Fibroblast of mammary gland (primary cell): ENCODE data around the gene C5orf47.
A peak's percentile ranks its signal among the peaks of the same experiment; 100 is the strongest.

Source experiments
- DNase-seq: peaks from one replicate; pipeline ENCODE4 v3.0.0-alpha.2; 2010; ENCODE audit warnings: low read depth
- H3K4me3 ChIP-seq: 2 replicates; pipeline ENCODE4 v1.5.1; 2011; ENCODE audit warnings: low read depth, mild to moderate bottlenecking, low read length, moderate library complexity; ENCODE audit not compliant: control insufficient read depth
- TF ChIP-seq, protein P1 (sequence below): conservative IDR thresholded peaks from 2 replicates; pipeline ENCODE4 v1.5.1; 2011; ENCODE audit warnings: low read depth, low read length, inconsistent platforms; ENCODE audit not compliant: control insufficient read depth, insufficient read depth

C5orf47 gene

GRCh38 chr5:173974688-173975239 lies 14.2 kb upstream of the C5orf47 start:
- H3K4me3 ChIP-seq = no peak overlapping the region
- TF ChIP-seq, protein P1, sequence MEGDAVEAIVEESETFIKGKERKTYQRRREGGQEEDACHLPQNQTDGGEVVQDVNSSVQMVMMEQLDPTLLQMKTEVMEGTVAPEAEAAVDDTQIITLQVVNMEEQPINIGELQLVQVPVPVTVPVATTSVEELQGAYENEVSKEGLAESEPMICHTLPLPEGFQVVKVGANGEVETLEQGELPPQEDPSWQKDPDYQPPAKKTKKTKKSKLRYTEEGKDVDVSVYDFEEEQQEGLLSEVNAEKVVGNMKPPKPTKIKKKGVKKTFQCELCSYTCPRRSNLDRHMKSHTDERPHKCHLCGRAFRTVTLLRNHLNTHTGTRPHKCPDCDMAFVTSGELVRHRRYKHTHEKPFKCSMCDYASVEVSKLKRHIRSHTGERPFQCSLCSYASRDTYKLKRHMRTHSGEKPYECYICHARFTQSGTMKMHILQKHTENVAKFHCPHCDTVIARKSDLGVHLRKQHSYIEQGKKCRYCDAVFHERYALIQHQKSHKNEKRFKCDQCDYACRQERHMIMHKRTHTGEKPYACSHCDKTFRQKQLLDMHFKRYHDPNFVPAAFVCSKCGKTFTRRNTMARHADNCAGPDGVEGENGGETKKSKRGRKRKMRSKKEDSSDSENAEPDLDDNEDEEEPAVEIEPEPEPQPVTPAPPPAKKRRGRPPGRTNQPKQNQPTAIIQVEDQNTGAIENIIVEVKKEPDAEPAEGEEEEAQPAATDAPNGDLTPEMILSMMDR = no peak
- no peak for DNase-seq

- TF ChIP-seq, protein P1 = no peak
- H3K4me3 ChIP-seq = no peak overlapping the region
- DNase-seq = peak; percentile 8
These were observed 7.7 kb upstream of the C5orf47 start for GRCh38 chr5:173981185-173981761.

GRCh38 chr5:173984218-173984617 lies 4.8 kb upstream of the C5orf47 start:
- DNase-seq = peak; percentile 15
- TF ChIP-seq, protein P1 = peak; percentile 14
- no peak overlapping the region for H3K4me3 ChIP-seq

- TF ChIP-seq, protein P1 = no peak
- no peak for DNase-seq
- no peak overlapping the region for H3K4me3 ChIP-seq
These were observed 587 bp downstream of the C5orf47 start for GRCh38 chr5:173989432-173990082.

DNA sequence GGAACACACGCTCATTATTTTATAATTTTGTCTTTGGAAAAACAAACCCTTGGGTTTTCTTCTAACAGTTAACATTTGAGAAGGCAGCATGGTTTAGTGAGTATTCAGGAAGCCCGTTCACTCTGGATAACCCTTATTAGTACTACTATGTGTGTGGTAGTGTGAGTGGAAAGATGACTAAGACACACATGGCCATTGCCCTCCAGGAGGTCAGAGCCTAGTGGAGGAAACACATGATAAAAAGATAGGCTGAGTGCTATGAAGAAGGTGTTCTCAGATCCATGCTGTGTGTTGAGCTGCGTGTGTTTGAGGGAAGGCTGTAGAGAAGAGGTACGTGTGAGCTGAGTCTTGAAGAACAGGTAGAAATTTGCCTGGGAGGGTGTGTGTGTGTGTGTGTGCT lies 8.4 kb downstream of the C5orf47 start:
- TF ChIP-seq, protein P1 = no peak
- DNase-seq = no peak
- H3K4me3 ChIP-seq = no peak overlapping the region

- no peak overlapping the region for H3K4me3 ChIP-seq
- no peak for DNase-seq
- TF ChIP-seq, protein P1 = no peak
These were observed 9.6 kb downstream of the C5orf47 start for GRCh38 chr5:173998531-173998930.
